Measurements from ENCODE around the gene P2RY6.
"Not testable (repeated sequence)": the region's sequence is repeated elsewhere in the genome, so short reads cannot be mapped to it uniquely, and the experiment has no call there.

Gene P2RY6

GRCh38 chr11:73267122-73267846 lies 4.9 kb upstream of the P2RY6 start:
- Histone ChIP-seq H3K27ac (ENCODE audit: low read length) (no peak overlapping the region), H3K9me3 (ENCODE audit: control insufficient read depth, low read depth, low read length) (no peaks in the 10 kb centered on the region), H3K4me3 (ENCODE audit: low read length) (no peak overlapping the region), H3K27me3 (ENCODE audit: control insufficient read depth, insufficient read depth, low read length) (peaks cover 22% of the 10 kb centered on the region), H3K4me1 (ENCODE audit: control insufficient read depth, low read depth, low read length) (peaks cover 7% of the 10 kb centered on the region), H3K9ac (ENCODE audit: low read length) (no peak overlapping the region), H3K36me3 (ENCODE audit: control insufficient read depth, low read depth, low read length) (no peaks in the 10 kb centered on the region)

GRCh38 chr11:73267906-73268540 lies 4.1 kb upstream of the P2RY6 start:
- H3K4me3 ChIP-seq (ENCODE audit: low read length), result no peak overlapping the region
- H3K9me3 ChIP-seq (ENCODE audit: control insufficient read depth, low read depth, low read length), result no peaks in the 10 kb centered on the region
- no peak overlapping the region for H3K9ac ChIP-seq (ENCODE audit: low read length)
- H3K4me1 ChIP-seq (ENCODE audit: control insufficient read depth, low read depth, low read length), result peaks cover 7% of the 10 kb centered on the region
- no peaks in the 10 kb centered on the region for H3K36me3 ChIP-seq (ENCODE audit: control insufficient read depth, low read depth, low read length)
- H3K27ac ChIP-seq (ENCODE audit: low read length), result no peak overlapping the region
- peaks cover 20% of the 10 kb centered on the region for H3K27me3 ChIP-seq (ENCODE audit: control insufficient read depth, insufficient read depth, low read length)

DNA sequence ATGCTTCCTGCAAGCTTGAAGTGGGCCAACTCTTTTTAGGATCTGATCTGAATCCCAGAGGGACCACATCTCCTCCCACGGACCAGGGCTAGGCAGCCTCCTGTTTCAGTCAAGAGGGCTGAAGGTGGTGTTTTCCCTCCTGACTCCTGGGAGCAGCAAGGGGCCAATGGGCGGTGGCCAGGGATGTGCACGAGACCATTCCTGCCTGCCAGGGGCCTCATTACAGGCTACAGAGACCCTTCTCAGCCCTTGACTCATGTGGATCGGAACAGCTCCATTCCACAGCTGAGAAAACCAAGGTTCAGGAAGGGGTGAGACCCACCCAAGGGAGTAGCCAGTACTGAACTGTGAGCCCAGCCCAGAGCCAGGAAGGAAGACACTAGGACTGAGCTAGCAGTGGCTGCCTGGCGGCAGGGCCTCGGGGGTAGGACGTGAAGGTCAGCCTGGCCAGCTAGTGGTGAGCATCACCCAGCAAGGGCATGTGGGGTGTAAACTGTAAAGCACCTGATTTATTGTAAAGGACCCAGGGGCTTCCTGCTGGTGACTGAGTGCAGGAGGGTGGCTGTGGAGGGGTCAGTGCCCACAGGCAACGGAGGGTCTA lies 3.4 kb upstream of the P2RY6 start:
- H3K4me3 ChIP-seq (ENCODE audit: low read length), result no peak overlapping the region
- H3K9me3 ChIP-seq (ENCODE audit: control insufficient read depth, low read depth, low read length), result no peaks in the 10 kb centered on the region
- H3K4me1 ChIP-seq (ENCODE audit: control insufficient read depth, low read depth, low read length), result peaks cover 7% of the 10 kb centered on the region
- H3K36me3 ChIP-seq (ENCODE audit: control insufficient read depth, low read depth, low read length), result no peaks in the 10 kb centered on the region
- no peak overlapping the region for H3K9ac ChIP-seq (ENCODE audit: low read length)
- H3K27ac ChIP-seq (ENCODE audit: low read length), result no peak overlapping the region
- H3K27me3 ChIP-seq (ENCODE audit: control insufficient read depth, insufficient read depth, low read length), result peaks cover 12% of the 10 kb centered on the region

GRCh38 chr11:73269459-73270015 lies 2.6 kb upstream of the P2RY6 start:
- Histone ChIP-seq H3K4me3 (ENCODE audit: low read length) (no peak overlapping the region), H3K9ac (ENCODE audit: low read length) (no peak overlapping the region), H3K27ac (ENCODE audit: low read length) (no peak overlapping the region), H3K9me3 (ENCODE audit: control insufficient read depth, low read depth, low read length) (no peaks in the 10 kb centered on the region), H3K36me3 (ENCODE audit: control insufficient read depth, low read depth, low read length) (no peaks in the 10 kb centered on the region), H3K27me3 (ENCODE audit: control insufficient read depth, insufficient read depth, low read length) (peaks cover 8% of the 10 kb centered on the region), H3K4me1 (ENCODE audit: control insufficient read depth, low read depth, low read length) (peaks cover 7% of the 10 kb centered on the region)

DNA sequence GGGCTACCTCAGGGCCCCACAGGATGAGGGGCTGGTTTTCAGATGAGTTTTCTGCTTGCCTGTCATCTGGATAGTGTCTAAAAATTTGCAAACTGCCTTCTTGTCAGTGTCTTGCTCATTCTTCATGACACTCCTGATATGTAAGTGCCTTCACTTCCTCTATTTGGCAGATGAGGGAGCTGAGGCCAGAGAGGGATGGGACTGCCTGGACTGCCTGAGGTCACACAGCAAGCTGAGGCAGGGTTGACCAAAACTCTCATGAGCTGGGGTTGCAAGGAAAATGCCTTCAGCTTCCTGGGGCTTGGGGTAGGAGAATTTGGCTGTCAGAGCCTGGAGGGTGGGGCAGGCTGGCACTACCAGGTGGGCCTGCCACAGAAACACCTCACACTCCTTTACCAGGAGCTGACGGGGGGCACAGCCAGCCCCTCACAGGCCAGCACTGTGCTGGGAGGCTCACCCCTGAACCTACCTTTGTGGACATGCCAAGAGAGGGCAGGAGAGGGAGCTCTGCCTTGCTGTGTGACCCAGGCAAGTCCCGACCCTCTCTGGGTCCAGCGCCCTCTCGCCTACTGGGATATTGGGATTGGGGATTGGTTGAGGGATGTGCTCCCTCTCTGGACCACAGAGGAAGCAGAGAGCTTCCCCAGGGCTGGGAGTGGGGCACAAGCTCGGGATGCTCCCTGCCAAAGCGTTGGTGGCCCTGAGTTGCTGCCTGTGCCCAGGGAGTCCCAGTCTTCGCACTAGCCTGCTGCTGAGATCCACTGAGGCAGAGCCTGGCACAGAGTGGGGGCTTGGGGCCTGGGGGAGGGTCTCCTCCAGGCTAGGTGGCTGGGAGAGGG lies 1.9 kb upstream of the P2RY6 start:
- Histone ChIP-seq H3K4me3 (ENCODE audit: low read length) (no peak overlapping the region), H3K9me3 (ENCODE audit: control insufficient read depth, low read depth, low read length) (no peaks in the 10 kb centered on the region), H3K9ac (ENCODE audit: low read length) (no peak overlapping the region), H3K27me3 (ENCODE audit: control insufficient read depth, insufficient read depth, low read length) (peaks cover 1% of the 10 kb centered on the region), H3K4me1 (ENCODE audit: control insufficient read depth, low read depth, low read length) (peaks cover 7% of the 10 kb centered on the region), H3K27ac (ENCODE audit: low read length) (no peak overlapping the region), H3K36me3 (ENCODE audit: control insufficient read depth, low read depth, low read length) (no peaks in the 10 kb centered on the region)

GRCh38 chr11:73270855-73271477 lies 1.2 kb upstream of the P2RY6 start:
- Histone ChIP-seq H3K4me1 (ENCODE audit: control insufficient read depth, low read depth, low read length) (peaks cover 7% of the 10 kb centered on the region), H3K36me3 (ENCODE audit: control insufficient read depth, low read depth, low read length) (no peaks in the 10 kb centered on the region), H3K27ac (ENCODE audit: low read length) (no peak overlapping the region), H3K27me3 (ENCODE audit: control insufficient read depth, insufficient read depth, low read length) (no peaks in the 10 kb centered on the region), H3K4me3 (ENCODE audit: low read length) (no peak overlapping the region), H3K9ac (ENCODE audit: low read length) (no peak overlapping the region), H3K9me3 (ENCODE audit: control insufficient read depth, low read depth, low read length) (no peaks in the 10 kb centered on the region)

- not testable (repeated sequence) for H3K9ac ChIP-seq (ENCODE audit: low read length); H3K9me3 ChIP-seq (ENCODE audit: control insufficient read depth, low read depth, low read length); H3K27me3 ChIP-seq (ENCODE audit: control insufficient read depth, insufficient read depth, low read length); H3K36me3 ChIP-seq (ENCODE audit: control insufficient read depth, low read depth, low read length); H3K4me1 ChIP-seq (ENCODE audit: control insufficient read depth, low read depth, low read length); H3K27ac ChIP-seq (ENCODE audit: low read length); H3K4me3 ChIP-seq (ENCODE audit: low read length)
Observed at GRCh38 chr11:73271478-73271865, 666 bp upstream of the P2RY6 start.

DNA sequence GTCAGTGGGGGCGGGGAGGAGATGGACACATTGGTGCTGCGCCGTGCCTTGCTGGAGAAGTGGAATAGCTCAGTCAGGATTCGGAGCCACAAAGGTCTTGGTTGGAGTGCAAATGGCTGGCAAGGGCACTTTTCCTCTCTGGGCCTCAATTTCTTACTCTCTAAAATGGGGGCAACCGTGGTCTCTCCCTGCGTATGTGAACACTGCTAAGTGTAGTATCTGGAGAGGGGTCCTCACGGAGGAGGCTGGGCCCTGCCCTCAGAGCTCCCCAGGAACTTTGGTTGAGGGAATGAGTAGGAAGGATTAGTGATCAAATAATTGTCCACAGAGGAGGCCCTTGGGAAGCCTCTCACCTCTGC lies 521 bp downstream of the P2RY6 start:
- no peaks in the 10 kb centered on the region for H3K27me3 ChIP-seq (ENCODE audit: control insufficient read depth, insufficient read depth, low read length)
- H3K27ac ChIP-seq (ENCODE audit: low read length), result no peak overlapping the region
- peaks cover 7% of the 10 kb centered on the region for H3K4me1 ChIP-seq (ENCODE audit: control insufficient read depth, low read depth, low read length)
- H3K9me3 ChIP-seq (ENCODE audit: control insufficient read depth, low read depth, low read length), result no peaks in the 10 kb centered on the region
- H3K9ac ChIP-seq (ENCODE audit: low read length), result no peak overlapping the region
- H3K4me3 ChIP-seq (ENCODE audit: low read length), result no peak overlapping the region
- H3K36me3 ChIP-seq (ENCODE audit: control insufficient read depth, low read depth, low read length), result no peaks in the 10 kb centered on the region

DNA sequence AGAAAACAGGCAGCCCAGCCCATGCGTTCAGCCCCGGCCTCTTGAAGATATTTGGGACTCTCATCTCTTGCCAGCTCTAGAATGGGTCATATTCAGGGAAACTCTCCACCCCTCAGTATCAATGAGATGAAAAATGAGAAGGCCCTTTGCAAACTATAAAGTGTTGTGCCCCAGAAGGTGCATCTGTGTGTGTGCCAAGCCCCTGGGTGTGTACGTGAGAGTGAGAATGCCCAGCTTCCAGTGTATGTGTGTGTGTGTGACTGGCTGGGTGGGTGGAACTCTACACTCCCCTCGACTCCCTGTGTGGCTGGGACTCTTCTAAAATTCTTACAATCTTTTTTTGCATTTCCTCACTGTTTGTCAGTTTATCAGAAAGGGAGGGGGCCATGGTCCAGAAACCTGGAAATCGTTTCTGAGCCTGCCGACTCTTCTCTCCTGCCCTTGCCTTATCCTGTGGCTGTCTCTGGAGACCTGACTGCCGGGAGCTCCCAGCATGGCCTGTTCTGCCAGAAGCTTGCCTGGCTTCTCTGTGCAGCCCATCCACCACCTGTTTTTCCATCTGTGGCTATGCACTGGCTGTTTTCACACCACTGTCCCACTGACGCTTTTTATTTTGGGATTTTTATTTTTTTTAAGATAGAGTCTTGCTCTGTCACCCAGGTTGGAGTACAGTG lies 1.2 kb downstream of the P2RY6 start:
- Histone ChIP-seq H3K36me3 (ENCODE audit: control insufficient read depth, low read depth, low read length) (no peaks in the 10 kb centered on the region), H3K27me3 (ENCODE audit: control insufficient read depth, insufficient read depth, low read length) (no peaks in the 10 kb centered on the region), H3K9ac (ENCODE audit: low read length) (no peak overlapping the region), H3K4me3 (ENCODE audit: low read length) (no peak overlapping the region), H3K4me1 (ENCODE audit: control insufficient read depth, low read depth, low read length) (peaks cover 7% of the 10 kb centered on the region), H3K27ac (ENCODE audit: low read length) (no peak overlapping the region), H3K9me3 (ENCODE audit: control insufficient read depth, low read depth, low read length) (no peaks in the 10 kb centered on the region)

GRCh38 chr11:73274191-73274590 lies 2.1 kb downstream of the P2RY6 start:
- H3K4me3 ChIP-seq (ENCODE audit: low read length); H3K36me3 ChIP-seq (ENCODE audit: control insufficient read depth, low read depth, low read length); H3K27ac ChIP-seq (ENCODE audit: low read length); H3K9ac ChIP-seq (ENCODE audit: low read length); H3K4me1 ChIP-seq (ENCODE audit: control insufficient read depth, low read depth, low read length); H3K27me3 ChIP-seq (ENCODE audit: control insufficient read depth, insufficient read depth, low read length); H3K9me3 ChIP-seq (ENCODE audit: control insufficient read depth, low read depth, low read length): not testable (repeated sequence)
